ENCODE measurements around the gene DNER.

DNA sequence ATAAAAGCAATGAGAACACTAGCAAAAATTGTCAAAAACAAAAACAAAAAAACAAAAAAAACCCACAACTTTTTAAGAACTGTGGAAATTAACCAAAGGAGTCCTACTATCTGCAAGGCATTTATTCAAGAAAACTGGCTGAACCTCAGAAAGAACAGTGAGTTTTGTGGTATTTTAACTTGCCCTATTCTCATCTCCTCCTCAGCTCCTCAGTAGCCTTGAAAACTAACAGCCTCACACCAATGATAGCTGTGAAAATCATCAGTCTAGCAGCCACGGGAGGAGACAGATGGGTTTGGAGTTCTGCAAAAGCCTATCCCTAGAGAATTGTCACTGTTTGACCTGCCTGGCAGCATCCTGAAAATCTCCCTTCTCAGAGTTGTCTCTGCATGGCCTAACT is 20.1 kb upstream of the DNER start:
- TF ChIP-seq CBFB (CRISPR knock-in tag; IDR thresholded peaks at IDR 0.05) (no peak), POLR2A (IDR thresholded peaks at IDR 0.05; ENCODE audit: insufficient read depth in 1 of 2, low read depth in 2 of 2, low read length in 2 of 2) (no peak), MAZ (IDR thresholded peaks at IDR 0.05; ENCODE audit: borderline replicate concordance, low read depth, low read length) (no peak), MAZ (CRISPR knock-in tag; IDR thresholded peaks at IDR 0.05; ENCODE audit: low read depth) (no peak), POLR2AphosphoS5 (IDR thresholded peaks at IDR 0.05; ENCODE audit: low read depth, low read length) (no peak), SP2 (CRISPR knock-in tag; IDR thresholded peaks at IDR 0.05) (no peak), SAFB2 (CRISPR knock-in tag; IDR thresholded peaks at IDR 0.05; ENCODE audit: borderline replicate concordance, low read depth) (no peak), NR2F2 (IDR thresholded peaks at IDR 0.05; ENCODE audit: borderline replicate concordance, low read depth) (no peak), RCOR2 (CRISPR knock-in tag; IDR thresholded peaks at IDR 0.05) (no peak), ZNF720 (CRISPR knock-in tag; IDR thresholded peaks at IDR 0.05) (no peak), ZNF83 (CRISPR knock-in tag; IDR thresholded peaks at IDR 0.05; ENCODE audit: borderline replicate concordance) (no peak), ATF1 (CRISPR knock-in tag; IDR thresholded peaks at IDR 0.05) (no peak)

Data from HepG2 (cell line).